ENCODE measurements around the gene IL17REL. TPM values are rescaled to one million over a fixed set of nuclear protein-coding genes. Genes with fewer than 3 reads are reported as not detected.

IL17REL gene
- under 0.01 TPM in 1 of 2 replicates, not detected in the other for total RNA-seq

GRCh38 chr22:50012211-50013181 lies at the start of gene IL17REL:
IL17REL (minus strand) TSS chr22:50012765; CDS start chr22:50012646, 119 bp downstream.

GRCh38 chr22:50058061-50058905 lies 45.7 kb upstream of the IL17REL start, which contains the start of gene TTLL8:
TTLL8 (minus strand) TSS chr22:50058298.

GRCh38 chr22:49960159-49961004 lies 52.2 kb downstream of the IL17REL start, which contains the start of gene PIM3:
PIM3 (plus strand) TSS chr22:49960772; CDS start chr22:49960948, 176 bp downstream.

Other genes starting within 250 kb of the IL17REL start
- 18.3 and 24.0 TPM in 2 replicates for gene BRD1, start 184.9 kb downstream of the IL17REL start, total RNA-seq
- 4.3 and 6.4 TPM in 2 replicates for gene ZBED4, start 158.9 kb downstream of the IL17REL start, total RNA-seq
- 16.9 and 18.0 TPM in 2 replicates for gene ALG12, start 94.3 kb downstream of the IL17REL start, total RNA-seq
- 107 and 123 TPM in 2 replicates for gene CRELD2, start 94.1 kb downstream of the IL17REL start, total RNA-seq
- 16.8 and 25.8 TPM in 2 replicates for gene PIM3, start 52.0 kb downstream of the IL17REL start, total RNA-seq
- gene TTLL8, start 45.5 kb upstream of the IL17REL start, total RNA-seq: not detected in 2 replicates
- 0.65 and 3.1 TPM in 2 replicates for gene MLC1, start 72.7 kb upstream of the IL17REL start, total RNA-seq
- 8.6 and 14.8 TPM in 2 replicates for gene MOV10L1, start 77.2 kb upstream of the IL17REL start, total RNA-seq
- 0.85 and 1.0 TPM in 2 replicates for gene PANX2, start 158.0 kb upstream of the IL17REL start, total RNA-seq
- gene TRABD, start 173.1 kb upstream of the IL17REL start, total RNA-seq: 16.6 and 19.5 TPM in 2 replicates
- 19.9 and 21.4 TPM in 2 replicates for gene SELENOO, start 188.2 kb upstream of the IL17REL start, total RNA-seq
- gene TUBGCP6, start 232.3 kb upstream of the IL17REL start, total RNA-seq: 19.5 and 31.0 TPM in 2 replicates
- 16.1 and 19.6 TPM in 2 replicates for gene HDAC10, start 238.5 kb upstream of the IL17REL start, total RNA-seq
- 30.3 and 31.2 TPM in 2 replicates for gene MAPK12, start 248.9 kb upstream of the IL17REL start, total RNA-seq